GM13976 (cell line): ENCODE data around the gene SIGLEC8.
"Not testable (repeated sequence)": the region's sequence is repeated elsewhere in the genome, so short reads cannot be mapped to it uniquely, and the experiment has no call there.

ENCODE experiments used
- DNase-seq: peaks from one replicate; pipeline ENCODE4 v3.0.0; 2012; ENCODE audit warnings: low spot score
- CTCF ChIP-seq: IDR thresholded peaks from 2 replicates; pipeline ENCODE4 v1.5.1; 2012; ENCODE audit warnings: borderline replicate concordance, mild to moderate bottlenecking; ENCODE audit not compliant: insufficient read depth; ENCODE audit errors: extremely low read depth, missing control alignments, control extremely low read depth
- in situ Hi-C: fragments of 300-500 bp; cut with MboI; formaldehyde crosslinking; loops from one replicate; pipeline ENCODE4 v1.12.0; 2022; ENCODE audit warnings: low sequenced_read_pairs, mixed read lengths, inconsistent platforms; ENCODE audit not compliant: unreplicated experiment

Gene SIGLEC8

GRCh38 chr19:51501594-51502263 is 43.5 kb upstream of the SIGLEC8 start, which contains the start of gene SIGLEC12:
TSS of gene SIGLEC12 (minus strand) at chr19:51501800. CDS start at chr19:51501733, 67 bp downstream.
- in situ Hi-C loops: no loop called here
- TF ChIP-seq CTCF: no peak
- DNase-seq: peak; percentile 41

- in situ Hi-C loops, DNase-seq: not testable (repeated sequence)
Measured at GRCh38 chr19:51500931-51501330, 42.7 kb upstream of the SIGLEC8 start.

DNA sequence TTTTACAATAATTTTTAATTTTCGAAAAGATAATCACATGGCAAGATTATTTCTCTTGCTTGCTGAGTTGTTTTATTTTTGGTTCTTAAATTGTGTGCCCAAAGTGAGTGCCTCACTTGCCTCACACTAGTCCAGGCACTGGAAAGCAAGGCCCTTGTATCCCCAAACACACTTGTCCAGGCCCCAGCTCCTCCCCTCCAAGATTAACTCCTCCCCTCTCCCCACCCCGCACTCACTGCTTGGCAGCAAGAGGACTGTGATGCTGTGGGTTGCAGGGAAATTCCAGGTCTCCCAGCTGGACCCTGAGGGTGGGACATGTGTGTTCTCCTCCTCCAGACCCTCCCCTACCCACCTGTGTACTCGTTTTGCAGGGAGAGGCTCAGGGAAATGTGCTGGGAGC is 39.4 kb upstream of the SIGLEC8 start:
- in situ Hi-C loops: no loop called here
- DNase-seq: no peak
- TF ChIP-seq CTCF: no peak

DNA sequence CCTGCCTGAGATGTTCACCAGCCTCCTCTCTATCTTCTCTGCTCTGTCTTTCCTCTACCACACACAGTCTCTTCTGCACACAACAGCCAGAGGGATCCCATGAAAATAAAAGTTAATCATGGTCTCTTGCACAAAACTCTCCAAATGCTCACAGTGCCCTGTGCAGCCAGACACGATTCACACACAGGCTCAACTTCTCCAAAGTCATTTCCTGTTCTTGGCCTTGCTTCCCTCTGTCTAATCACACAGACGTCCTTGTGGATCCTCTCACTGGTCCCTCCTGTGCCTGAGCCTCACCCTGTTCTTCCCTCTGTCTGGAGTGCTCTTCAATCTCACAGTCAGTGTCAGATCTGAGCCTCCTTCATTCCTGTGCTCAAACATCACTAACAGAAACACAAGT is 35.5 kb upstream of the SIGLEC8 start:
- in situ Hi-C loops: no loop called here
- no peak for DNase-seq
- TF ChIP-seq CTCF: no peak

GRCh38 chr19:51491586-51491985 is 33.3 kb upstream of the SIGLEC8 start:
- no peak for DNase-seq
- in situ Hi-C loops: no loop called here
- TF ChIP-seq CTCF: no peak

DNA sequence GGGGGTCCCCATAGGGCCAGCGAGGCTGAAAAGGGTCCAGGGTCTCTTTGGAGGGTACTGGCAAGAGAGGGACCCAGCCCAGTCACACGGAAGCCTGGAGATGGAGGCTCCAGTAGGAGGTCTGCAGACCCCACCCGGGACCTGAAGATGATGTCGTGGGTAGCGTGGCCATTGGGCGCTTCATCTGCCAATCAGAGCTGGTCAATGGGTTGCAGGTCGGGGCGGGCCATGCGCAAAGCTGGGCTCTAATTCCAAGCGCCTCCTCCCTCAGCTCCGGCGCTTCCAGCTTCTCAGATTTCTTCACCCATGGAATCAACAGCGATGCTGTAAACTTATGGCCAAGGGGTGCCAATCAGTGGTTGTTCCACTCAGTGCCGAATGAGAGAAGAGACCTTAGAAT is 32.4 kb upstream of the SIGLEC8 start:
- in situ Hi-C loops: no loop called here
- TF ChIP-seq CTCF: no peak
- no peak for DNase-seq

DNA sequence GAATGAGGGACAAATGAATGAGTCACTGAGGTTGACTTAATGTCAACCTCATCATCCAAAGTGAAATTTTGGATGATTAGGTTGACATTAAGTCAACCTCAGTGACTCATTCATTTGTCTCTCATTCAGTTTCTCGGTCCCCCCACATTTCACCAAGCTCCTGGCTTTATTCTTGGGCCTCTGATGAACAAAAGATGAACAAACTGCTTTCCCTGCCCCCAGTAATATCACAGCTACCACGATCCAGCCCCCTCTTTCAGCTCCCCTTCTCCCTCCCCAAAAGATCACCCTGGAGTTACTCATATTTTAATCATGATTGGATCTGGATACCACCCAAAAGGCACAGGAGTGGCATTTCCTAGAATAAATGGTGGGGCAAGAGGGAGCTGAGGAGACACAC is 30.9 kb upstream of the SIGLEC8 start:
- in situ Hi-C loops: no loop called here

More for the DNA sequence above, 30.9 kb upstream of the SIGLEC8 start:
- DNase-seq: no peak
- TF ChIP-seq CTCF: no peak
